GM13977 (cell line): ENCODE measurements around the gene THADA.

Source experiments
- DNase-seq: peaks from one replicate; pipeline ENCODE4 v3.0.0; 2012; ENCODE audit warnings: low spot score
- in situ Hi-C: fragments of 300-500 bp; cut with MboI; formaldehyde crosslinking; loops from one replicate; pipeline ENCODE4 v1.12.0; 2022; ENCODE audit warnings: low sequenced_read_pairs, low pct_unique_long_range_greater_than_20kb, mixed read lengths, inconsistent platforms; ENCODE audit not compliant: unreplicated experiment
- TF ChIP-seq, protein P1 (sequence below): IDR thresholded peaks from 2 replicates; pipeline ENCODE4 v1.5.1; 2012; ENCODE audit warnings: mild to moderate bottlenecking, control low read depth; ENCODE audit not compliant: insufficient read depth; ENCODE audit errors: extremely low read depth, missing control alignments

The THADA gene

GRCh38 chr2:43317680-43318079 is 278.2 kb downstream of the THADA start:
- no peak for DNase-seq
- in situ Hi-C loops = no loop called here
- TF ChIP-seq, protein P1, sequence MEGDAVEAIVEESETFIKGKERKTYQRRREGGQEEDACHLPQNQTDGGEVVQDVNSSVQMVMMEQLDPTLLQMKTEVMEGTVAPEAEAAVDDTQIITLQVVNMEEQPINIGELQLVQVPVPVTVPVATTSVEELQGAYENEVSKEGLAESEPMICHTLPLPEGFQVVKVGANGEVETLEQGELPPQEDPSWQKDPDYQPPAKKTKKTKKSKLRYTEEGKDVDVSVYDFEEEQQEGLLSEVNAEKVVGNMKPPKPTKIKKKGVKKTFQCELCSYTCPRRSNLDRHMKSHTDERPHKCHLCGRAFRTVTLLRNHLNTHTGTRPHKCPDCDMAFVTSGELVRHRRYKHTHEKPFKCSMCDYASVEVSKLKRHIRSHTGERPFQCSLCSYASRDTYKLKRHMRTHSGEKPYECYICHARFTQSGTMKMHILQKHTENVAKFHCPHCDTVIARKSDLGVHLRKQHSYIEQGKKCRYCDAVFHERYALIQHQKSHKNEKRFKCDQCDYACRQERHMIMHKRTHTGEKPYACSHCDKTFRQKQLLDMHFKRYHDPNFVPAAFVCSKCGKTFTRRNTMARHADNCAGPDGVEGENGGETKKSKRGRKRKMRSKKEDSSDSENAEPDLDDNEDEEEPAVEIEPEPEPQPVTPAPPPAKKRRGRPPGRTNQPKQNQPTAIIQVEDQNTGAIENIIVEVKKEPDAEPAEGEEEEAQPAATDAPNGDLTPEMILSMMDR = no peak

DNA sequence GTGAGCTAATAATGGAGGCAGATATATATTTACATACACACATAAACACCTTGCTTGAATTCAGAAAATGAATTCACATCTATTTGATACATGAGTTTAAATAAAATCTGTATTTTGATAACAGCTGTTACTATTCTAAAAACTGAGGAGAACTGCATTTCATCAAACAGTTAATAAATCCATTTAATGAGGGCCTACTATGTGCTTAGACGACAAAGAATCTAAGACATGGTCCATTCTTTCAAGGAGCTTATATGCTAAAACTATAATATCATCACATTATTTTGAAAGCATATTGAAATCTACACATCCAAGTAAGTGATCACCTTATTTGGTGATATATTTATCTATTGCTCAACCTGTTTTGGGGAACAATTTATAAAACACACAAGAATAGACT is 278.6 kb downstream of the THADA start:
- in situ Hi-C loops = no loop called here
- DNase-seq = no peak
- TF ChIP-seq, protein P1 = no peak

DNA sequence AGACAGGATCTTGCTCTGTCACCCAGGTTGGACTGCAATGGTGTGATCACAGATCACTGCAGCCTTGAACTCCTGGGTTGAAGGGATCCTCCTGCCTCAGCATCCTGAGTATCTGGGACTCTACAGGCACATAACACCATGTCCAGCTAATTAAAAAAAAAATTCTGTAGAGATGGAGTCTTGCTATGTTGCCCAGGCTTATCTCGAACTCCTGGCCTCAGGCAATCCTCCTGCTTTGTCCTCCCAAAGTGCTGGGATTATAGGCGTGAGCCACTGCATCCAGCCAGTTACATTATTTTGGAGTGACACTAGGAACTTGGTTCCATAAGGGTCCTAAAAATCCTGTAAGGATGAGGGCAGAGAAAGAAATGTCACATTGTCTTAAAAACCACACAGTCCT is 280.4 kb downstream of the THADA start:
- no peak for DNase-seq
- in situ Hi-C loops = no loop called here
- TF ChIP-seq, protein P1 = no peak

DNA sequence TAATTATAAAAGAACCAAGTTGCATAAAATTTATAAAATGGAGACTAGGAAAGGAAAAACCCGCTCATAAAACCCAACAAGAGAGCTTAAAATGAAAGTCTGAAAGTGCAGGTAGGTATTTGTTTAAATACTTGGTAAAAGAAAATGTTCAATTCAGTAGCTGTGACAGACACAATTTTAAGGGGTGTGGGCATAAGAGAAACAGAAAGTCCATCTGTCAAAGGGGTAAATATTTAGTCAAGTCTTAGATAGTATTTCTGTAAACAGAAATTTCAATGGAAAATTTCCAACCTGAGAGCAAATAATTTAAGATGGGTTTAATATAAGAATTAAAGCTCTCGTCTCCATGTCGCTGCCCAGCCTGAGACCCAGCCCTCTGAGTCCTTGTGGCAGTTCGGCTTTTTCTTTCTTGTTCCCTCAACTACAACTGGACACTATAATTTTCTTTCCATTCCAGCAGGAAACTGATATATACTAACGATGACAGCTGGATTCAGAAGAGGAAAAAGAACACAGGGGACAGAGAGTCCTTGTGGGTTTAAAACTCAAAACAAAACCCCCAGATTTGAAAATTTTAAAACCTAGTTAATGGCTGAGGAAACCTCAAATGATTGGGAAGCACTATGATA is 281.4 kb downstream of the THADA start:
- in situ Hi-C loops = no loop called here
- TF ChIP-seq, protein P1 = no peak

GRCh38 chr2:43313642-43314017 is 282.2 kb downstream of the THADA start:
- in situ Hi-C loops = no loop called here
- DNase-seq = no peak
- TF ChIP-seq, protein P1 = no peak

More for the DNA sequence above, 281.4 kb downstream of the THADA start:
- DNase-seq = no peak

DNA sequence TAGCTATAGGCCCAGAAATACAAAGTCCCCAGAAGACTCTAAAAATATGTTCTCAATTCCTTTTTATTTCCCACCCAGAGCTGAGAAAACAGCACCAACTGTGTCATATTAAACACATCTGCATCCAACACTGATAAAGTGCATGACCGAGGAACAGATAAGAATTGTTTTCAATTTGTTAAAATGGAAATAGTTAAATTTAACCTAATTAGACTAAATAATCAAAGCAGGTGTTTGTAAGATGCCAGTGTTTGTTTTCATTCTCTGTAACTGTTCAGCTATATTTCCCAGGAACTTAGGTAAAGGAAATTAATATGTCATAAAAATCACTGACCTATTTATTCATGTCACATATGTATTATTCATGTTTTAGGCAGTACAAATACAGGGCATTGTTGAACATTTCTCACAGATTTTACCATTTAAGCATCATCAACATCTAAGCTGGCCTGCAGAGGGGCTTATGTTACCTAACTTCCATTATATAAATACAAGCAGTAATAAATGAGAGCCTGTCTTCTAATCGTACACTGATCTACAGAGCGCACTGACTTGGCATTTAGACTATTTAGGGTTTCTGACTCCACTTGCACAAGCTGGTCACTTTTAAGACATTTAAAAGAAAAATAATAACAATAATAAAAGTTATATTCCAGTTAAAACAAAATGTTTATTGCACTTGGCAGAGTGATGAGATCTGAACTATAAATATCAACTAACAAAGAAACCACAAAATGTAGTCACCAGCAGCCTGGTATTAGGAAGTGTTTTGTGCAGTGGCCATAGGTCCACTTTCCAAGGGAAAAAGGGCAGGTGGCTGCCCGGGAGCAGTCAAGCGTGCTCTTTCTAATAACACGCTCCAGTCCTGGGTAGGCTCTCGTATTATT is 282.8 kb downstream of the THADA start:
- in situ Hi-C loops = no loop called here
- no peak for DNase-seq
- TF ChIP-seq, protein P1 = no peak
